Measurements from ENCODE around the gene ZBTB46. TPM values are rescaled to one million over a fixed set of nuclear protein-coding genes. Genes with fewer than 3 reads are reported as not detected.

The ZBTB46 gene
- total RNA-seq, 4 donors from 2014 or later: 11.1 to 65.3 (median 17.8) TPM

DNA sequence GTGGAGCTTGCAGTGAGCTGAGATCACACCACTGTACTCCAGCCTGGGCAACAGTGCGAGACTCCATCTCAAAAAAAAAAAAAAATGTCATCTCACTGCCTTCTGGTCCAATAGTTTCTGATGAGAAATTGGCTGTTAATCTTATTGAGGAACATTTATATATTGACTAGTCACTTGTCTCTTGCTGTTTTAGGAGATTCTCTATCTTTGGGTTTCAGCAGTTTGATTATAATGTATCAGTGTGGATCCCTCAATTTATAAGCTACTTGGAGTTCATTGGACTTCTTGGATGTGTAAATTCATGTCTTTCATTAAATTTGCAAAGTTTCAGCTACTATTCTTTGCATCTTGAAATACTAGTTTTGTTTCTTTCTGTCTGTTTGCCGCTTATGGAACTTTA is 112.1 kb downstream of the ZBTB46 start:
- ATAC-seq (ENCODE audit: low FRiP score): no peak

GRCh38 chr20:63714858-63715257 is 116.2 kb downstream of the ZBTB46 start:
- ATAC-seq (ENCODE audit: low FRiP score) (no peak), DNase-seq (ENCODE audit: low spot score) (no peak)
- TF ChIP-seq, protein P1, sequence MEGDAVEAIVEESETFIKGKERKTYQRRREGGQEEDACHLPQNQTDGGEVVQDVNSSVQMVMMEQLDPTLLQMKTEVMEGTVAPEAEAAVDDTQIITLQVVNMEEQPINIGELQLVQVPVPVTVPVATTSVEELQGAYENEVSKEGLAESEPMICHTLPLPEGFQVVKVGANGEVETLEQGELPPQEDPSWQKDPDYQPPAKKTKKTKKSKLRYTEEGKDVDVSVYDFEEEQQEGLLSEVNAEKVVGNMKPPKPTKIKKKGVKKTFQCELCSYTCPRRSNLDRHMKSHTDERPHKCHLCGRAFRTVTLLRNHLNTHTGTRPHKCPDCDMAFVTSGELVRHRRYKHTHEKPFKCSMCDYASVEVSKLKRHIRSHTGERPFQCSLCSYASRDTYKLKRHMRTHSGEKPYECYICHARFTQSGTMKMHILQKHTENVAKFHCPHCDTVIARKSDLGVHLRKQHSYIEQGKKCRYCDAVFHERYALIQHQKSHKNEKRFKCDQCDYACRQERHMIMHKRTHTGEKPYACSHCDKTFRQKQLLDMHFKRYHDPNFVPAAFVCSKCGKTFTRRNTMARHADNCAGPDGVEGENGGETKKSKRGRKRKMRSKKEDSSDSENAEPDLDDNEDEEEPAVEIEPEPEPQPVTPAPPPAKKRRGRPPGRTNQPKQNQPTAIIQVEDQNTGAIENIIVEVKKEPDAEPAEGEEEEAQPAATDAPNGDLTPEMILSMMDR (IDR thresholded peaks at IDR 0.05): no peak

More for the DNA sequence above, 112.1 kb downstream of the ZBTB46 start:
- TF ChIP-seq, protein P1 (IDR thresholded peaks at IDR 0.05): no peak
- no peak for DNase-seq (ENCODE audit: low spot score)

- ATAC-seq (ENCODE audit: low FRiP score): no peak
- DNase-seq (ENCODE audit: low spot score): no peak
- TF ChIP-seq, protein P1 (IDR thresholded peaks at IDR 0.05): no peak
These were observed 118.9 kb downstream of the ZBTB46 start for GRCh38 chr20:63712191-63712590.

DNA sequence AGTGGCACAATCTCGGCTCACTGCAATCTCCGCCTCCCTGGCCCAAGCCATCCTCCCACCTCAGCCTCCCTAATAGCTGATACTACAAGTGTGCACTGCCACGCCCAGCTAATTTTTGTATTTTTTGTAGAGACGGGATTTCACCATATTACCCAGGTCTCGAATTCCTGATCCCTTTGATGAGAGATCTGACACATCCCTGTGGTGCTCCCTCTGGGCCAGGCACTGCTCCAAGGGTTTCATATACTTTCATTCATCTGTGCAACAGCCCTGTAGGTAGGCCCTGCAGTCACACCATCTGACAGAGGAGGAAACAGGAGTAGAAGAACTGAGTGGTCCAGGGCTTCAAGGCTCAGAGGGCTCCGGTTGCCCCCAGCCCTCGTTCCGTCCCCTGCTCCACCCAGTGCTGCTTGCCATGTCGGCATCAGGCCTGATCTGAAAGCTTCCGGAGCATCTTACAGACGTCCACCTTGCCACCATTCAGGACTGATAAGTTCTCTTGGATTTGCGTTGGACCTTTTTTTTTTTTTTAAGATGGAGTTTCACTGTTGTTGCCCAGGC is 119.9 kb downstream of the ZBTB46 start:
- DNase-seq (ENCODE audit: low spot score) (no peak), ATAC-seq (ENCODE audit: low FRiP score) (no peak)
- TF ChIP-seq, protein P1 (IDR thresholded peaks at IDR 0.05): no peak

GRCh38 chr20:63709149-63709527 is 121.9 kb downstream of the ZBTB46 start:
- ATAC-seq (ENCODE audit: low FRiP score) (no peak), DNase-seq (ENCODE audit: low spot score) (no peak)
- TF ChIP-seq, protein P1 (IDR thresholded peaks at IDR 0.05): no peak

GRCh38 chr20:63708301-63709148 is 122.5 kb downstream of the ZBTB46 start:
- DNase-seq (ENCODE audit: low spot score) (no peak), ATAC-seq (ENCODE audit: low FRiP score) (no peak)
- TF ChIP-seq, protein P1 (IDR thresholded peaks at IDR 0.05): no peak
